ENCODE results near the gene MAP3K13. TPM values are rescaled to one million over a fixed set of nuclear protein-coding genes. Genes with fewer than 3 reads are reported as not detected.

The MAP3K13 gene
- total RNA-seq, 1 experiment from 2014 or later, result 10.6 TPM

GRCh38 chr3:185361920-185362319 lies 1.0 kb upstream of the MAP3K13 start:
- H3K23ac ChIP-seq (ENCODE audit: insufficient read length, low read depth, low read length), result no peak overlapping the region
- H3K4me3 Mint-ChIP-seq, result no peak overlapping the region
- no peak overlapping the region for H3T11ph ChIP-seq (ENCODE audit: low read length)
- H2BK20ac ChIP-seq (ENCODE audit: low read depth, low read length, poor library complexity, severe bottlenecking), result no peak overlapping the region
- no peak overlapping the region for H3K56ac ChIP-seq (ENCODE audit: insufficient read length, low read depth, low read length)
- H3K9me3 ChIP-seq (ENCODE audit: control insufficient read depth, low read depth, low read length), result no peaks in the 10 kb centered on the region
- no peak overlapping the region for H3K9ac ChIP-seq (ENCODE audit: extremely low read depth, insufficient read length, low read length)
- H2AFZ ChIP-seq (ENCODE audit: low read length), result no peak overlapping the region
- H3K79me1 ChIP-seq (ENCODE audit: insufficient read depth, low read depth, low read length, poor library complexity, severe bottlenecking), result no peaks in the 10 kb centered on the region
- no CpG with 5 or more reads among the region's 2 CpGs for WGBS (ENCODE audit: extremely low coverage, insufficient read length, low lambda C conversion rate)
- H3K79me2 ChIP-seq (ENCODE audit: insufficient read depth, low read length), result no peaks in the 10 kb centered on the region
- H3K27me3 ChIP-seq (ENCODE audit: insufficient read depth, low read length), result no peaks in the 10 kb centered on the region; the same call in 1 of the 2 replicates
- peaks cover 7% of the 10 kb centered on the region for H3K23me2 ChIP-seq (ENCODE audit: insufficient read length, low read depth, low read length, poor library complexity, severe bottlenecking)
- H2BK120ac ChIP-seq (ENCODE audit: low read depth, low read length, poor library complexity, severe bottlenecking), result no peak overlapping the region
- H3K27me3 Mint-ChIP-seq (ENCODE audit: low read depth), result peaks cover 51% of the 10 kb centered on the region
- H3K4me1 ChIP-seq (ENCODE audit: insufficient read depth, low read length), result no peaks in the 10 kb centered on the region
- H4K8ac ChIP-seq (replicated peaks; ENCODE audit: insufficient read length, low read depth, low read length), result no peak overlapping the region
- no peaks in the 10 kb centered on the region for H3K9me3 Mint-ChIP-seq
- H3K4me1 Mint-ChIP-seq, result peaks cover 10 to 14% of the 10 kb centered on the region in 2 experiments
- H3K4ac ChIP-seq (ENCODE audit: low read depth, low read length), result no peak overlapping the region
- H3K18ac ChIP-seq (ENCODE audit: insufficient read length, low read depth, low read length), result no peak overlapping the region
- no peak overlapping the region for H4K91ac ChIP-seq (ENCODE audit: insufficient read length, low read depth, low read length)
- H3K14ac ChIP-seq (ENCODE audit: insufficient read depth, low read length), result no peak overlapping the region
- H2BK12ac ChIP-seq (ENCODE audit: insufficient read length, low read depth, low read length), result no peak overlapping the region
- DNase-seq, result no peak
- no peak overlapping the region for H3K27ac Mint-ChIP-seq
- H2BK15ac ChIP-seq (ENCODE audit: low read depth, low read length), result no peak overlapping the region
- no peak overlapping the region for H3K4me2 ChIP-seq (ENCODE audit: insufficient read depth, insufficient read length, low read length)
- H2BK5ac ChIP-seq (ENCODE audit: insufficient read length, low read length), result no peak overlapping the region
- no peaks in the 10 kb centered on the region for H4K20me1 ChIP-seq (ENCODE audit: control insufficient read depth, insufficient read depth, insufficient read length)
- TF ChIP-seq CTCF (conservative IDR thresholded peaks at IDR 0.05), result no peak
- no peak overlapping the region for H3K27ac ChIP-seq (ENCODE audit: insufficient read length, low read depth, low read length)
- H4K5ac ChIP-seq (ENCODE audit: insufficient read length, low read depth, low read length), result no peak overlapping the region
- H3K36me3 Mint-ChIP-seq (ENCODE audit: insufficient read depth in 1 of 3, low read depth in 3 of 3), result no peaks in the 10 kb centered on the region
- H2AK5ac ChIP-seq (ENCODE audit: insufficient read length, low read length), result no peak overlapping the region

All from H9 (cell line).